Left forelimb (tissue), 1 donor: ENCODE results near the gene ANKRD33.
"Not testable (repeated sequence)": the region's sequence is repeated elsewhere in the genome, so short reads cannot be mapped to it uniquely, and the experiment has no call there.

ENCODE experiments used
- DNase-seq: peaks from one replicate; pipeline ENCODE4 v3.0.0-alpha.2; 2018; ENCODE audit warnings: low spot score

The ANKRD33 gene

DNA sequence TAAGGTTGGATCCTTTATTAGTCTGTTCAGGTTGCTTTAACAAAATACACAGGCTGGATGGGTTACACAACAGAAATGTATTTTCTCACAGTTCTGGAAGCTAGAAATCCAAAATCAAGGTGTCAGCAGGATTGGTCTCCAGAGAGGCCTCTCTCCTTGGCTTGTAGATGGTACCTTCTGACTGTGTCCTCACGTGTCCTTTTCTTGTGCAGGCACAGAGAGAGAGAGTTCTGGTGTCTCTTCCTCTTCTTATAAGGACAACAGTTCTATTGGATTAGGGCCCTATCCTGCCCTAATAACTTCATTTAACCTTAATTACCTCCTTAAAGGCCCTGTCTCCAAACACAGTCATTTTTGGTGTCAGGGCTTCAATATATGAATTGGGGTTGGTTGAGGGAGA is 4.6 kb upstream of the ANKRD33 start:
- DNase-seq: no peak

DNA sequence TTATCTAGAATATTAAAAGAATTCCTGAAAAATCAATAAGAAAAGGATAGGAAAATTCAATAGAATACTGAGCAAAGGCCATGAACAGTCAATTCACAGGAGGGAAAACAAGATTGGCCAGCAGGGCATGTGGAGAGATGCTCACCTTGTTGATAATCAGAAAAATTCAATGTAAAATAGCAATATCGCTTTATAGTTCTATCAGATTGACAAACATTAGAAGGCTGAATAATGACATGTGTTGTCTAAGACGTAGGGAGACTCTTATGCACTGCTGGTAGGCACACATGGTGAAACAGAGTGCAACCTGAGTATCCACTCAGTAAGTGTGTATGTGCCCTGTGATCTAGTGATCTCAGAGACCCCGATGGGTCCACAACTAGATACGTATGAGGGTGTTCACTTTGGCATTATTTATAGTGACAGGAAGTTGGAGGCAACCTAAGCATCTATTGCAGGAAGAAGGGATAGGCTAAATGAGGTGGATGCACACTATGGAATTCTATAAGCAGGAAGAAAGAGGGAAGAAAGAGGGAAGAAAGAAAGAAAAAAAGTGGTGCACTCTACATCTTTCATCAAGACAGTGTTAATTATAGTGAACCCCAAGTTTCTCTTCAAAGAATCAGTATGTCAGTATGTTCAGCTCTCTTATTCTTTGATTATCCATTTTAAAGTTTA is 3.8 kb upstream of the ANKRD33 start:
- DNase-seq: no peak

DNA sequence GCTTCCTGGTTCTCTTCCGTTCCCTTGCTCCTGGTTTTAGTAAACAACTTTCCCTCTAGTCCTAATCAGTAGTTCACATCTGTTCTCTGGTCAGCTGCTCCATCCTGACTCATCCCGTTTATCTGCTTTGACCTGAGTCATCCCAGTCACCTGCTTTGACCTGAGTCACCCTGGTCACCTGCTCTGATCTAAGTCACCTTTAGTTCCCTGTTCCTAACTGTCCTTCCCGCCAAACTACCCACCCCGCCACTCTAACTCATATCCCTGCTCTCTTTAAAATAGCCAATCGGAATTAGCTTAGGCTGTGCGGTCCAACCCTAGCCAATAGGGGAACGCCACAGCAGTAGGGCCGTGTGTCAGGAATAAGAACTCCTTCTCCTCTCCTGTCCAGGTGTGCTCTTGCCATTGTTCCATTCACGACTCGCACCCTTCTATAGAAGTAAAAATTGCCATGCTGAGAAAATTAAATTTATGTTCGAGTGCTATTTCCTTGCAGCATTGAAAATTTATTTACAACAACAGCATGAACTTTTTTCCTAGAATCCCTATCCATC is 3.1 kb upstream of the ANKRD33 start:
- DNase-seq: no peak

DNA sequence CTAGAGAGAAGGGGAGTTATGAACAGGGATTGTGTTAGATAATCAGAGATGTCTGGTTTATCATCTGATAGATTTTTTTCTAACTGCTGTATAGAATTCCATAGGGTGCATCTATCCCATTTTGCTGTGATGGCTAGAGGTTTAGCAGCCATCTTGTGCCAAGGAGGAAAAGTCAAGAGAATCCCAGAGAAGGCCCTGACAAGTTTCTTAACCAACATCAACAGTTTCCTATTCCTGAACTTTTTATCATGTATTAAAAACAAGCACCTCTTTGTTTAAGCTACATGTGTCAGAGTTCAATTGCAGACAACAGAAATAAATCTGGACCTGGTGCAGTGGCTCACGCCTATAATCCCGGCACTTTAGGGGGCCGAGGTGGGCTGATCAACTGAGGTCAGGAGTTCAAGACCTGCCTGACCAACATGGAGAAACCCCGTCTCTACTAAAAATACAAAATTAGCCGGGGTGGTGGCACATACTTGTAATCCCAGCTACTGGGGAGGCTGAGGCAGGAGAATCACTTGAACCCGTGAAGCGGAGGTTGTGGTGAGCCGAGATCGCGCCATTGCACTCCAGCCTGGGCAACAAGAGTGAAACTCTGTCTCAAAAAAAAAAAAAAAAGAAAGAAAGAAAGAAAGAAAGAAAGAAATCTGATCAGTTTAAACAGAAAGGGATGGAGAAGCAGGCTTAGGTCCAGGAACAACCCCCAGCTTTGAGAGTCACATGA is 2.4 kb upstream of the ANKRD33 start:
- DNase-seq: not testable (repeated sequence)

DNA sequence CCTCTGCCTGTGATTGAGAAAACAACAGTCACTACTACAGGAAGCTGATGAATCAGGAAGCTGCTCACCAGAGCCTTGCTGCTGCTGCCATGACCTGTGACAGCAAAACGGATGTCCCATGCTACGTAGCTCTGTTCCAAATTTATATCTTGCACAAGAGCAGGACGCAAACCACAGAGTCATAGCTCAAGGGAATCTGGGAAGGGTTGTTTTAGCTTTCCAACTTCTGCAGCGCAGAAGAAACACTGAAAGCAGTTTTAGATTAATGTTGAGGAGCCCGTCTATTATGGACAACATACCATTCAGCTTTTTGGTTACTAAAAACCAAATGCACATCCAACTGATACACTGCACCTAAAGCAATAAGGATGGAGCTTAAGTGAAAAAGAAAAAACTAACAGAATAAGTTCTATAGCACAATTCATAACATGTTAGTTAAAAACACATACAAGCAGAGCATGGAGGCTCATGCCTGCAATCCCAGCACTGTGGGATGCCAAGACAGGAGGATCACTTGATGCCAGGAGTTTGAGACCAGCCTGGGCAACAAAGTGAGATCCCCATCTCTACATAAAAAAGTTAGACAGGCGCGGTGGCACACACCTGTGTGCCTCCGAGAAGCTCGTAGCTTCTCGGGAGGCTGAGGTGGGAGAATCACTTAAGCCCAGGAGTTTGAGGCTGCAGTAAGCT is 1.7 kb upstream of the ANKRD33 start:
- no peak for DNase-seq

- DNase-seq: no peak
Observed at GRCh38 chr12:51888316-51889215, 663 bp downstream of the ANKRD33 start.

DNA sequence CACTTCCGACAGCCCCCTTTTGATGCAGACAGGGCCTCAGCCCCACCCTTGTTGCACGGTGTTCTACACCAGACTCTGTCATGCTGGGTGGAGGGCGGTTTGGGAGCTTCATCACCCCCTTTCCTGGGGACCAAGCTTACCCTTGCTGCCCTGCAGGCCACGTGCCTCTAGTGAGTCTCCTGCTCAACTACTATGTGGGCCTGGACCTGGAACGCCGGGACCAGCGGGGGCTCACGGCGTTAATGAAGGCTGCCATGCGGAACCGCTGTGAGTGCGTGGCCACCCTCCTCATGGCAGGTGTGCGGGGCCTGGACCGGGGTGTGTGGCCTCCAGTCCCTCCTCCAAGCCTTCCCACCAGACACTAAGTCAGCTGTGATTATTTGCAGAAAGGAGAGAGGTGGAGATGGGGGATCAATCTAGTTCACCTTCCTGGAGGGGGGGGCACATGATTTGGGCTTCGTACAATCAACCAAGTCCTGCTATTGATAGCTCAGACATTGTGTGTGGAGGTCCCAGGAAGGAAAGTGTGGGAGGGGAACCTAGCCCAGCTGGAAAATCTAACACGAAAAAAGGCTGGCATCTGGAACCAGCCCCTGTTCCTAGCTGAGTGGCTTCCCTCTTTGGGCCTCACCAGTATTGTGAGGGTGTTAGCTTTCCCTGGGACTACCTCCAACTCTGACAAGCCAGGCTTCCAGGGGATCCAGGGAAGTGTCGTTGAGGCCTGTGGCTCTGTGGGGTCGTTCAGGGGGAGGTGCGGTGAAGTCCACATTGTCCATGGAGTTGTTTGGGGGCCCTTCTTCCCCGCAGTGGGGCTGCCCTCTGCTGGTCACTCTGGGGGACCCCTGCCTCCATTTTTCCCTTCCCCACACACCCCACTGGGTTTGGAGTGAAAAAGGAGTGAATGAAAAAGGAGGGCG is 1.6 kb downstream of the ANKRD33 start:
- no peak for DNase-seq

DNA sequence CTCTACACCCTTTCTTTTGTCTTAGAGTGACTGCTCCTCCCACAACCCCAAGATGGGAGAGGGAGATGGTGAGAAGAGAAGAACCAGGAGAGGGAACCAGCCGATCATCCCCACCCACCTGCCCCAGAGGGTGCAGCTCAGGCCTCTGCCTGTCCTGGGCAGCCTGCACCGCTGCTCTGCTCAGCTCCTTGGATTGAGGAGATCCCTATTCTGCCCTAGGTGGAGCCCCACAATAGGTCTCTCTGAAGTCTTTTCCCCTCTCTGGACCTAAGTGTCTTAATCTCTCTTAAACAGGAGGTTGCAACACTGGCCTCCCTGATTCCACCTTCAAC is 2.2 kb downstream of the ANKRD33 start:
- no peak for DNase-seq

DNA sequence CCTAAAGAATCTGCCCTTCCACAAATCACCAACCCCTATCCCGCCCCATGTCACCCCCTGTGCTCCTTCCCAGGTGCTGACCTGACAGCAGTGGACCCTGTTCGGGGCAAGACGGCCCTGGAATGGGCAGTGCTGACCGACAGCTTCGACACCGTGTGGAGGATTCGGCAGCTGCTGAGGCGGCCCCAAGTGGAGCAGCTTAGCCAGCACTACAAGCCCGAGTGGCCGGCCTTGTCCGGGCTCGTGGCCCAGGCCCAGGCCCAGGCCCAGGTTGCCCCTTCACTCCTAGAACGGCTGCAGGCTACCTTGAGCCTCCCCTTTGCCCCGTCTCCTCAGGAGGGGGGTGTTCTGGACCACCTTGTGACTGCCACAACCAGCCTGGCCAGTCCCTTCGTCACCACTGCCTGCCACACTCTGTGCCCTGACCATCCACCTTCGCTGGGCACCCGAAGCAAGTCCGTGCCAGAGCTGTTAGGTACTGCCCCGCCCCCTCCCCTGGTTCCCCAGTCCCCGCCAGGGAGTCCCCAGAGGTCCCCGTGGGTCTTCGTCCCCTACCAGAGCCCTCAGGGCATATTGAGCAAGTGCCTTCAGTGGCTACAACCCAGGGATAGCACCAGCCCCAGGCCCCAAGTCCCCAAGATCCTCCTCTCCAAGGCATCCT is 2.7 kb downstream of the ANKRD33 start:
- DNase-seq: no peak

- no peak for DNase-seq
Observed at GRCh38 chr12:51891843-51892242, 3.9 kb downstream of the ANKRD33 start.

- DNase-seq: no peak
Observed at GRCh38 chr12:51893786-51894185, 5.9 kb downstream of the ANKRD33 start.

GRCh38 chr12:51895378-51896135 is 7.7 kb downstream of the ANKRD33 start:
- DNase-seq: no peak

DNA sequence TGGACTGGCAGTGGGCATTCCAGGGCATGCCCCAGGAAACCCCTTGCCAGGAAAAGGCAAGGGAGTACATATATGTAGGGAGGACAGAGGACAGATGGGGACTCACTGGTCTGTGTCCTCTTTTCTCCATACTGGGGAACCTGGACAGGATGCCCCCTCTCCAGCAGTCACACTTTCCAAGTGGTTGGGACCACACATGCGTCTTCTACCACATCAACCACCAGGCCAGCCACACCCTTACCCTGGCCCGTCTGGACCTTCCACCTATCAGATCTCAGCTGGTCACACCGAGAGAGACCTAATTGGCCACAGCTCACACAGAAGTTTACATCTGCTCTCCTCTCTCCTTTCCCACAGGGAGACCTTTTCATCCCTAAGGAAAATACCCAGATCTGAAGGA is 8.3 kb downstream of the ANKRD33 start:
- no peak for DNase-seq

DNA sequence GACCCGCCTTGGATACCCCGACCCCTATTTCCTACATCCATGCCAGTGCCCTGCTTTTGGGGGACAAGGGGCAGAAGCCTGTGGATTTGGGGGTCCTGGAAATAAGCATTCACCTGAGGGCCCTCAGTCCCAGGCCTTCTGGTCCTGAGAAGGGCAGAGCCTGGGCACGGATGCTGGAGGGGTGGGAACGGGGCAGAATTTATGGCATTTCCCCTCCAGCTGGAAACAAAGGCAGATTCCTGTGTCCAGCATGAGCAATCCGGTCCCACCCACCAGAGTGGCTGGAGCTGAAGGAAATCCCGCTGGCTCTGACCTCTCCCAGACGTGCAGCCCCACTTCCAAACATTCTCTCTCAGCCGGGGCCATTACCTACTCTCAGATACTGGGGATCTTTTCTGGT is 9.3 kb downstream of the ANKRD33 start:
- no peak for DNase-seq

GRCh38 chr12:51898506-51898905 is 10.6 kb downstream of the ANKRD33 start:
- no peak for DNase-seq

GRCh38 chr12:51898937-51899336 is 11.0 kb downstream of the ANKRD33 start:
- DNase-seq: no peak

DNA sequence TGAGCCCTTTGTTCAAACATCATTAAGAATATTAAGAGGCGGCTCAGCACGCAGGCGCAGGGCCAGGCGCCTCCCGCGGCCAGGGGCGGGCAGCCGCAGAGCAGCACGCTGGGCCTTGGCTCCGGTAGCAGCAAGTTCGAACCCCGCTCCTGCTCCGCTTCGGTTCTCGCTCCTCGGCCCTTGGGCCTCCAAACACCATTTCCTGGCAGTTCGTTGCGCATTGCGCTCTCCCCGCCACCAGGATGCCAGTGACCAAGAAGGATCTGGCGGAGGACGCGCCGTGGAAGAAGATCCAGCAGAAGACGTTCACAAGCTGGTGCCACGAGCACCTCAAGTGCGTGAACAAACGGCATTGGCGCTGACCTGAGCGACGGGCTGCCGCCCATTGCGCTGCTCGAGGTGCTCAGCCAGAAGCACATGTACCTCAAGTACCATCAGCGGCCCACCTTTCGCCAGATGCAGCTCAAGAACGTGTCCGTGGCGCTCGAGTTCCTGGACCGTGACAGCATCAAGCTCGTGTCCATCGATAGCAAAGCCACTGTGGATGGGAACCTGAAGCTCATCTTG is 12.5 kb downstream of the ANKRD33 start:
- no peak for DNase-seq

- DNase-seq: no peak
Observed at GRCh38 chr12:51901121-51901817, 13.4 kb downstream of the ANKRD33 start.

DNA sequence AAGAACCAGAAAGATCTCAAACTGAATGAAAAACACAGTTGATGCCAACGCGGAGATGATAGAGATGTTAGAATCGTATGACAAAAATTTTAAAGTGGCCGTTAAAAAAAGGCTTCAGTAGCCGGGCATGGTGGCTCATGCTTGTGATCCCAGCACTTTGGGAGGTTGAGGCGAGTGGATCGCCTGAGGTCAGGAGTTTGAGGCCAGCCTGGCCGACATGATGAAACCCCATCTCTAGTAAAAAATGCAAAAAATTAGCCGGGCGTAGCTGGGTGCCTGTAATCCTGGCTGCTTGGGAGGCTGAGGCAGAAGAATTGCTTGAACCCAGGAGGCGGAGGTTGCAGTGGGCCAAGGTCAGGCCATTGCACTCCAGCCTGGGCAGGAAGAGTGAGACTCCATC is 14.0 kb downstream of the ANKRD33 start:
- no peak for DNase-seq
